Mesothelial cell of epicardium (in vitro differentiated cells): ENCODE results near the gene LENG9. TPM values are rescaled to one million over a fixed set of nuclear protein-coding genes. Genes with fewer than 3 reads are reported as not detected.

Experiments
- DNase-seq, 2 experiments: peaks; one replicate each; pipeline ENCODE4 v3.0.0; 2021; ENCODE audit warnings: low spot score in 2 of 2; ENCODE audit not compliant: unreplicated experiment in 2 of 2
- H3K27ac Mint-ChIP-seq: 2 replicates; pipeline ENCODE4 v1.8.0; 2021; ENCODE audit warnings: mixed read lengths
- H3K27me3 Mint-ChIP-seq: 2 replicates; pipeline ENCODE4 v1.8.0; 2021; ENCODE audit warnings: low read depth, mixed read lengths
- H3K36me3 Mint-ChIP-seq: 2 replicates; pipeline ENCODE4 v1.8.0; 2021; ENCODE audit warnings: mixed read lengths
- H3K4me1 Mint-ChIP-seq: 2 replicates; pipeline ENCODE4 v1.8.0; 2021; ENCODE audit warnings: mixed read lengths
- H3K4me3 Mint-ChIP-seq: 2 replicates; pipeline ENCODE4 v1.8.0; 2021; ENCODE audit warnings: mild to moderate bottlenecking, moderate library complexity, mixed read lengths
- H3K9me3 Mint-ChIP-seq: 2 replicates; pipeline ENCODE4 v1.8.0; 2021; ENCODE audit warnings: mixed read lengths
- CTCF ChIP-seq: fragments of 200-600 bp; sonication (generic); IDR thresholded peaks from one replicate; pipeline ENCODE4 v1.5.0; 2021; ENCODE audit warnings: antibody characterized with exemption; ENCODE audit not compliant: unreplicated experiment
- total RNA-seq: library from RNA; stranded (reverse); gene quantifications from 3 replicates; pipeline ENCODE4 v1.2.1, GENCODE V29; 2021

LENG9 gene
- total RNA-seq, 1 donor from 2014 or later: 5.8 TPM

GRCh38 chr19:54465426-54466109 lies 2.0 kb upstream of the LENG9 start:
- peaks cover 38% of the 10 kb centered on the region for H3K4me1 Mint-ChIP-seq
- H3K9me3 Mint-ChIP-seq: no peaks in the 10 kb centered on the region
- no peak for DNase-seq
- no peaks in the 10 kb centered on the region for H3K27me3 Mint-ChIP-seq
- no peak for TF ChIP-seq CTCF
- peak overlapping the region; percentile 30 for H3K27ac Mint-ChIP-seq
- H3K36me3 Mint-ChIP-seq: peaks cover 15% of the 10 kb centered on the region
- peak overlapping the region; percentile 36 for H3K4me3 Mint-ChIP-seq

GRCh38 chr19:54464630-54465425 lies 1.2 kb upstream of the LENG9 start:
- H3K9me3 Mint-ChIP-seq: no peaks in the 10 kb centered on the region

GRCh38 chr19:54464044-54464629 lies 559 bp upstream of the LENG9 start:
- no peaks in the 10 kb centered on the region for H3K9me3 Mint-ChIP-seq
- peak overlapping the region; percentile 66 for H3K4me3 Mint-ChIP-seq
- no peaks in the 10 kb centered on the region for H3K27me3 Mint-ChIP-seq
- TF ChIP-seq CTCF: no peak
- peak overlapping the region; percentile 92 for H3K27ac Mint-ChIP-seq
- H3K4me1 Mint-ChIP-seq: peaks cover 24% of the 10 kb centered on the region
- DNase-seq: peak; percentile 84 to 86
- peaks cover 14% of the 10 kb centered on the region for H3K36me3 Mint-ChIP-seq

More at GRCh38 chr19:54464630-54465425, 1.2 kb upstream of the LENG9 start:
- Mint-ChIP-seq H3K4me1 (peaks cover 30% of the 10 kb centered on the region), H3K36me3 (peaks cover 16% of the 10 kb centered on the region), H3K27ac (peak overlapping the region; percentile 92), H3K27me3 (no peaks in the 10 kb centered on the region), H3K4me3 (peak overlapping the region; percentile 66)
- DNase-seq: no peak
- TF ChIP-seq CTCF: no peak

- peak overlapping the region; percentile 66 for H3K4me3 Mint-ChIP-seq
- no peak for TF ChIP-seq CTCF
- H3K27ac Mint-ChIP-seq: peak overlapping the region; percentile 30
- H3K9me3 Mint-ChIP-seq: no peaks in the 10 kb centered on the region
- H3K27me3 Mint-ChIP-seq: no peaks in the 10 kb centered on the region
- peaks cover 25% of the 10 kb centered on the region for H3K36me3 Mint-ChIP-seq
- peaks cover 21% of the 10 kb centered on the region for H3K4me1 Mint-ChIP-seq
- peak in 1 of 2 experiments; percentile 68 for DNase-seq
Measured at GRCh38 chr19:54462655-54463530, 685 bp downstream of the LENG9 start.

GRCh38 chr19:54462047-54462654 lies 1.4 kb downstream of the LENG9 start:
- Mint-ChIP-seq H3K4me1 (peaks cover 21% of the 10 kb centered on the region), H3K36me3 (peaks cover 26% of the 10 kb centered on the region), H3K27ac (peak overlapping the region; percentile 81), H3K4me3 (peak overlapping the region; percentile 57), H3K9me3 (no peaks in the 10 kb centered on the region), H3K27me3 (no peaks in the 10 kb centered on the region)
- no peak for TF ChIP-seq CTCF
- no peak for DNase-seq
